GM23338 (cell line): ENCODE measurements around the gene DNAL1. TPM values are rescaled to one million over a fixed set of nuclear protein-coding genes. Genes with fewer than 3 reads are reported as not detected.
A peak's percentile ranks its signal among the peaks of the same experiment; 100 is the strongest.

Source experiments
- ATAC-seq: fragments of 200-7000 bp; cut with Tn5 transposase; 3 replicates; pipeline ENCODE4 v1.9.1; 2020
- DNase-seq: peaks from one replicate; pipeline ENCODE4 v3.0.0-alpha.2; 2015; ENCODE audit warnings: low spot score
- H2AFZ ChIP-seq: fragments of 200-600 bp; sonication (generic); 2 replicates; pipeline ENCODE4 v1.8.0; 2016; ENCODE audit warnings: antibody characterized with exemption, mild to moderate bottlenecking, moderate library complexity
- H3F3A ChIP-seq: fragments of 200-600 bp; sonication (generic); replicated peaks from 2 replicates; pipeline ENCODE4 v1.8.0; 2017; ENCODE audit warnings: antibody characterized with exemption, mixed run types, low read depth
- H3K27ac ChIP-seq: fragments of 200-600 bp; sonication (generic); 2 replicates; pipeline ENCODE4 v1.6.1; 2016; ENCODE audit warnings: low read depth
- H3K27me3 ChIP-seq: fragments of 200-600 bp; sonication (generic); 2 replicates; pipeline ENCODE4 v1.8.0; 2016; ENCODE audit warnings: mild to moderate bottlenecking, mixed run types, moderate library complexity; ENCODE audit not compliant: insufficient read depth
- H3K36me3 ChIP-seq: fragments of 200-600 bp; sonication (generic); 2 replicates; pipeline ENCODE4 v1.8.0; 2016; ENCODE audit warnings: mild to moderate bottlenecking; ENCODE audit not compliant: insufficient read depth
- H3K4me1 ChIP-seq: fragments of 200-600 bp; sonication (generic); 2 replicates; pipeline ENCODE4 v1.8.0; 2016; ENCODE audit warnings: mild to moderate bottlenecking, moderate library complexity; ENCODE audit not compliant: insufficient read depth
- H3K4me2 ChIP-seq: fragments of 200-600 bp; sonication (generic); 2 replicates; pipeline ENCODE4 v1.7.1; 2017; ENCODE audit warnings: mixed run types
- H3K4me3 ChIP-seq: fragments of 200-600 bp; sonication (generic); 2 replicates; pipeline ENCODE4 v1.6.1; 2016; ENCODE audit warnings: mixed run types
- H3K79me2 ChIP-seq: fragments of 200-600 bp; sonication (generic); replicated peaks from 2 replicates; pipeline ENCODE4 v1.8.0; 2017; ENCODE audit warnings: mild to moderate bottlenecking; ENCODE audit not compliant: insufficient read depth
- H3K9me2 ChIP-seq: fragments of 200-600 bp; sonication (generic); 2 replicates; pipeline ENCODE4 v1.8.0; 2017; ENCODE audit not compliant: insufficient read depth
- H4K20me1 ChIP-seq: fragments of 200-600 bp; sonication (generic); replicated peaks from 2 replicates; pipeline ENCODE4 v1.8.0; 2017; ENCODE audit warnings: mild to moderate bottlenecking; ENCODE audit not compliant: insufficient read depth
- H3K27ac Mint-ChIP-seq: 2 replicates; pipeline ENCODE4 v1.8.0; 2020; ENCODE audit warnings: inconsistent platforms, mild to moderate bottlenecking, moderate library complexity, mixed read lengths
- H3K27me3 Mint-ChIP-seq: 3 replicates; pipeline ENCODE4 v1.8.0; 2022; ENCODE audit warnings: low read depth, mild to moderate bottlenecking, moderate library complexity, mixed read lengths, inconsistent platforms; ENCODE audit not compliant: insufficient read depth, poor library complexity
- H3K36me3 Mint-ChIP-seq: 3 replicates; pipeline ENCODE4 v1.8.0; 2021; ENCODE audit warnings: low read depth, mild to moderate bottlenecking, inconsistent platforms, moderate library complexity, mixed read lengths
- H3K4me1 Mint-ChIP-seq: 3 replicates; pipeline ENCODE4 v1.8.0; 2020; ENCODE audit warnings: mild to moderate bottlenecking, inconsistent platforms, mixed read lengths
- H3K4me3 Mint-ChIP-seq: 3 replicates; pipeline ENCODE4 v1.8.0; 2021; ENCODE audit warnings: moderate library complexity, mild to moderate bottlenecking, inconsistent platforms, mixed read lengths
- H3K9me3 Mint-ChIP-seq: 3 replicates; pipeline ENCODE4 v1.8.0; 2020; ENCODE audit warnings: moderate library complexity, mild to moderate bottlenecking, inconsistent platforms, mixed read lengths
- CREB1 ChIP-seq: fragments of 250-450 bp; sonication (Bioruptor Pico); IDR thresholded peaks from 2 replicates; pipeline ENCODE4 v1.5.0; 2020; ENCODE audit warnings: low read depth, mild to moderate bottlenecking, moderate library complexity
- EZH2 ChIP-seq: fragments of 200-600 bp; sonication (generic); IDR thresholded peaks from one replicate; pipeline ENCODE4 v1.8.0; 2017; ENCODE audit warnings: antibody characterized with exemption, mild to moderate bottlenecking, low read depth; ENCODE audit not compliant: unreplicated experiment
- EZH2phosphoT487 ChIP-seq: fragments of 200-600 bp; sonication (generic); IDR thresholded peaks from one replicate; pipeline ENCODE4 v1.8.1; 2018; ENCODE audit warnings: antibody characterized with exemption; ENCODE audit not compliant: unreplicated experiment
- JUNB ChIP-seq: IDR thresholded peaks from one replicate; pipeline ENCODE4 v1.6.1; 2016; ENCODE audit warnings: antibody characterized with exemption; ENCODE audit not compliant: unreplicated experiment
- POLR2AphosphoS5 ChIP-seq: IDR thresholded peaks from 2 replicates; pipeline ENCODE4 v1.6.1; 2016; ENCODE audit warnings: antibody characterized with exemption, low read depth
- STAT1 ChIP-seq: IDR thresholded peaks from one replicate; pipeline ENCODE4 v1.6.1; 2016; ENCODE audit warnings: antibody characterized with exemption; ENCODE audit not compliant: unreplicated experiment
- ZNF114 ChIP-seq: fragments of 250-450 bp; sonication (Bioruptor Pico); IDR thresholded peaks from 2 replicates; pipeline ENCODE4 v1.5.0; 2020; ENCODE audit warnings: mild to moderate bottlenecking, moderate library complexity
- ZNF331 ChIP-seq: fragments of 250-450 bp; sonication (Bioruptor Pico); IDR thresholded peaks from 2 replicates; pipeline ENCODE4 v1.5.0; 2020; ENCODE audit warnings: low read depth, mild to moderate bottlenecking, moderate library complexity
- polyA plus RNA-seq: library from polyadenylated mRNA; unstranded; fragments of >200 nt; fragmentation: Nextera tagmentation; extraction: Ambion mirVana; gene quantifications from 2 replicates; pipeline ENCODE4 v1.2.1, GENCODE V29; 2016
- total RNA-seq: library from RNA; depleted of rRNA; stranded (reverse); fragments of >200 nt; shearing (Covaris generic); gene quantifications from 2 replicates; pipeline ENCODE4 v1.2.3, GENCODE V29; 2014
- TF ChIP-seq, protein P1 (sequence below): fragments of 250-450 bp; sonication (Bioruptor Pico); IDR thresholded peaks from 2 replicates; pipeline ENCODE4 v1.5.0; 2020; ENCODE audit warnings: mild to moderate bottlenecking, moderate library complexity
- TF ChIP-seq, protein P2 (sequence below): IDR thresholded peaks from 2 replicates; pipeline ENCODE4 v1.6.1; 2016; ENCODE audit warnings: antibody characterized with exemption
- TF ChIP-seq, protein P3 (sequence below), 2 experiments: fragments of 200-600 bp in 1 of 2; sonication (generic) in 1 of 2; conservative IDR thresholded peaks; 2 replicates each; pipeline versions ENCODE4 v1.5.1 to v1.6.1; 2016 to 2017; ENCODE audit warnings: antibody characterized with exemption in 2 of 2, low read depth in 2 of 2, mild to moderate bottlenecking in 2 of 2, moderate library complexity in 1 of 2

DNAL1 gene
- total and polyA plus RNA-seq, 2 experiments from 2014 or later: 7.6 to 29.3 TPM

DNA sequence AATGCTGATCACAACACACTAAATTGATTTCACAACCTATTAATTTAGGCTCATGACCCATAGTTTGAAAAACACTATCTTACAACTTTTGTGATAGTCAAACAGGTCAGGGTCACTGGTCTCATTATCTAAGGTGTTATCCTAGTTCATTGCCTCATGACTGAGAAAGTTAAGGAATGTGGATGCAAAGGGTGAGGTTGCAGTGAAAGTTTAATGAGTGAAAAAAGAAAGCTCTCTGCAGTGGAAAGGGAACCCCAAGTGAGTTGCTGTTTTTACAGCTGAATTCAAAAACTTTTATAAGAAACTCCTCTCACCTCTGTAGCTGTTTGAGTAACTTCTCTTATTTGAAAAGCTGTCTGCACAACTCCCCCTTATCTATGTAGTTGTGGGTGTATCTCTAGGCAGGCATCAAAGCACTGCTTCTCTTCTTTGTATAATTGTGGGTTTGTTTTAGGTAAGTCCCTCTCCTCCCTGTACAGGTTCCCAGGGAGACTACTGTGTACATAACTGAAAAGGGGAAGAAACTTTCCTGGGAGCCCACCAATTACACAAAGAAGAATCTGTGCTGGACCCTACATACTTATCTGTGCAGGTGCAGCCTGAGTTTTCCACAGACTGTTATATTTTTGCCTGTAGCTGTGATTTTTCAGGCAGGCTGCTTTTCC lies 18.9 kb downstream of the DNAL1 start (continued):
- TF ChIP-seq, protein P1, sequence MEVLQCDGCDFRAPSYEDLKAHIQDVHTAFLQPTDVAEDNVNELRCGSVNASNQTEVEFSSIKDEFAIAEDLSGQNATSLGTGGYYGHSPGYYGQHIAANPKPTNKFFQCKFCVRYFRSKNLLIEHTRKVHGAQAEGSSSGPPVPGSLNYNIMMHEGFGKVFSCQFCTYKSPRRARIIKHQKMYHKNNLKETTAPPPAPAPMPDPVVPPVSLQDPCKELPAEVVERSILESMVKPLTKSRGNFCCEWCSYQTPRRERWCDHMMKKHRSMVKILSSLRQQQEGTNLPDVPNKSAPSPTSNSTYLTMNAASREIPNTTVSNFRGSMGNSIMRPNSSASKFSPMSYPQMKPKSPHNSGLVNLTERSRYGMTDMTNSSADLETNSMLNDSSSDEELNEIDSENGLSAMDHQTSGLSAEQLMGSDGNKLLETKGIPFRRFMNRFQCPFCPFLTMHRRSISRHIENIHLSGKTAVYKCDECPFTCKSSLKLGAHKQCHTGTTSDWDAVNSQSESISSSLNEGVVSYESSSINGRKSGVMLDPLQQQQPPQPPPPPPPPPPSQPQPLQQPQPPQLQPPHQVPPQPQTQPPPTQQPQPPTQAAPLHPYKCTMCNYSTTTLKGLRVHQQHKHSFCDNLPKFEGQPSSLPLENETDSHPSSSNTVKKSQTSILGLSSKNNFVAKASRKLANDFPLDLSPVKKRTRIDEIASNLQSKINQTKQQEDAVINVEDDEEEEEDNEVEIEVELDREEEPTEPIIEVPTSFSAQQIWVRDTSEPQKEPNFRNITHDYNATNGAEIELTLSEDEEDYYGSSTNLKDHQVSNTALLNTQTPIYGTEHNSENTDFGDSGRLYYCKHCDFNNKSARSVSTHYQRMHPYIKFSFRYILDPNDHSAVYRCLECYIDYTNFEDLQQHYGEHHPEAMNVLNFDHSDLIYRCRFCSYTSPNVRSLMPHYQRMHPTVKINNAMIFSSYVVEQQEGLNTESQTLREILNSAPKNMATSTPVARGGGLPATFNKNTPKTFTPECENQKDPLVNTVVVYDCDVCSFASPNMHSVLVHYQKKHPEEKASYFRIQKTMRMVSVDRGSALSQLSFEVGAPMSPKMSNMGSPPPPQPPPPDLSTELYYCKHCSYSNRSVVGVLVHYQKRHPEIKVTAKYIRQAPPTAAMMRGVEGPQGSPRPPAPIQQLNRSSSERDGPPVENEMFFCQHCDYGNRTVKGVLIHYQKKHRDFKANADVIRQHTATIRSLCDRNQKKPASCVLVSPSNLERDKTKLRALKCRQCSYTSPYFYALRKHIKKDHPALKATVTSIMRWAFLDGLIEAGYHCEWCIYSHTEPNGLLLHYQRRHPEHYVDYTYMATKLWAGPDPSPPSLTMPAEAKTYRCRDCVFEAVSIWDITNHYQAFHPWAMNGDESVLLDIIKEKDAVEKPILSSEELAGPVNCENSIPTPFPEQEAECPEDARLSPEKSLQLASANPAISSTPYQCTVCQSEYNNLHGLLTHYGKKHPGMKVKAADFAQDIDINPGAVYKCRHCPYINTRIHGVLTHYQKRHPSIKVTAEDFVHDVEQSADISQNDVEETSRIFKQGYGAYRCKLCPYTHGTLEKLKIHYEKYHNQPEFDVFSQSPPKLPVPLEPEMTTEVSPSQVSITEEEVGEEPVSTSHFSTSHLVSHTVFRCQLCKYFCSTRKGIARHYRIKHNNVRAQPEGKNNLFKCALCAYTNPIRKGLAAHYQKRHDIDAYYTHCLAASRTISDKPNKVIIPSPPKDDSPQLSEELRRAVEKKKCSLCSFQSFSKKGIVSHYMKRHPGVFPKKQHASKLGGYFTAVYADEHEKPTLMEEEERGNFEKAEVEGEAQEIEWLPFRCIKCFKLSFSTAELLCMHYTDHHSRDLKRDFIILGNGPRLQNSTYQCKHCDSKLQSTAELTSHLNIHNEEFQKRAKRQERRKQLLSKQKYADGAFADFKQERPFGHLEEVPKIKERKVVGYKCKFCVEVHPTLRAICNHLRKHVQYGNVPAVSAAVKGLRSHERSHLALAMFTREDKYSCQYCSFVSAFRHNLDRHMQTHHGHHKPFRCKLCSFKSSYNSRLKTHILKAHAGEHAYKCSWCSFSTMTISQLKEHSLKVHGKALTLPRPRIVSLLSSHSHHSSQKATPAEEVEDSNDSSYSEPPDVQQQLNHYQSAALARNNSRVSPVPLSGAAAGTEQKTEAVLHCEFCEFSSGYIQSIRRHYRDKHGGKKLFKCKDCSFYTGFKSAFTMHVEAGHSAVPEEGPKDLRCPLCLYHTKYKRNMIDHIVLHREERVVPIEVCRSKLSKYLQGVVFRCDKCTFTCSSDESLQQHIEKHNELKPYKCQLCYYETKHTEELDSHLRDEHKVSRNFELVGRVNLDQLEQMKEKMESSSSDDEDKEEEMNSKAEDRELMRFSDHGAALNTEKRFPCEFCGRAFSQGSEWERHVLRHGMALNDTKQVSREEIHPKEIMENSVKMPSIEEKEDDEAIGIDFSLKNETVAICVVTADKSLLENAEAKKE (CRISPR knock-in tag): no peak
- TF ChIP-seq EZH2phosphoT487: no peak
- no peak for TF ChIP-seq ZNF331 (CRISPR knock-in tag)

DNA sequence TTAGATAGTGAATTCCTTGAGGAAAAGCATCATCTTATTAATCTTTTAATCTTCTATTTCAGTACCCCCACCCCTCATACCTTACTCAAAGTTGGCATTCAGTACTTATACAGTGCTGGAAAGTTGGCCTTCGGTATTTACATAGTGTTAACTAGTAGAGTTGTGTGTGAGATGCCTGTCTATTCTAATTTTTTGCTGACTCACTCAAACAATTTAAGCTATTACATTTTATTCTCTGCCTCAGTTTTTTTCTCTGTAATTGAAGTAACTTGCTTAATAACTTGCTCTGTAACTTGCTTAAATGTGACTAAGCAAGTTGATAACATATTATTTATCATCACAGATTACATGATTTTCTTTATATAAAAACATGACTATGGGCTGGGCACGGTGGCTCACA lies 20.3 kb downstream of the DNAL1 start:
- no peaks in the 10 kb centered on the region for H3K36me3 ChIP-seq
- H3K9me3 Mint-ChIP-seq: no peaks in the 10 kb centered on the region
- no peak overlapping the region for H3K4me3 Mint-ChIP-seq
- no peak for ATAC-seq
- no peak overlapping the region for H3K27ac ChIP-seq
- H2AFZ ChIP-seq: no peak overlapping the region
- no peak overlapping the region for H3K4me2 ChIP-seq
- no peaks in the 10 kb centered on the region for H3K4me1 Mint-ChIP-seq
- no peak for DNase-seq
- no peaks in the 10 kb centered on the region for H3K27me3 ChIP-seq
- H3K9me2 ChIP-seq: no peaks in the 10 kb centered on the region
- H3K36me3 Mint-ChIP-seq: peaks cover 9% of the 10 kb centered on the region; the same call in 2 of the 3 replicates
- no peaks in the 10 kb centered on the region for H3K79me2 ChIP-seq
- 0 out of 2 replicates have a peak overlapping the region, but pooled peaks have one; percentile 27 for H3K27ac Mint-ChIP-seq
- H3F3A ChIP-seq: no peaks in the 10 kb centered on the region
- no peaks in the 10 kb centered on the region for H3K4me1 ChIP-seq
- H4K20me1 ChIP-seq: no peaks in the 10 kb centered on the region
- peaks cover 6% of the 10 kb centered on the region for H3K27me3 Mint-ChIP-seq
- H3K4me3 ChIP-seq: no peak overlapping the region
- TF ChIP-seq EZH2 (no peak), JUNB (no peak), ZNF331 (CRISPR knock-in tag) (no peak), POLR2AphosphoS5 (no peak), STAT1 (no peak), CREB1 (CRISPR knock-in tag) (no peak), EZH2phosphoT487 (no peak), ZNF114 (CRISPR knock-in tag) (no peak)
- TF ChIP-seq, protein P2, sequence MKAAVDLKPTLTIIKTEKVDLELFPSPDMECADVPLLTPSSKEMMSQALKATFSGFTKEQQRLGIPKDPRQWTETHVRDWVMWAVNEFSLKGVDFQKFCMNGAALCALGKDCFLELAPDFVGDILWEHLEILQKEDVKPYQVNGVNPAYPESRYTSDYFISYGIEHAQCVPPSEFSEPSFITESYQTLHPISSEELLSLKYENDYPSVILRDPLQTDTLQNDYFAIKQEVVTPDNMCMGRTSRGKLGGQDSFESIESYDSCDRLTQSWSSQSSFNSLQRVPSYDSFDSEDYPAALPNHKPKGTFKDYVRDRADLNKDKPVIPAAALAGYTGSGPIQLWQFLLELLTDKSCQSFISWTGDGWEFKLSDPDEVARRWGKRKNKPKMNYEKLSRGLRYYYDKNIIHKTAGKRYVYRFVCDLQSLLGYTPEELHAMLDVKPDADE: no peak
- TF ChIP-seq, protein P3, sequence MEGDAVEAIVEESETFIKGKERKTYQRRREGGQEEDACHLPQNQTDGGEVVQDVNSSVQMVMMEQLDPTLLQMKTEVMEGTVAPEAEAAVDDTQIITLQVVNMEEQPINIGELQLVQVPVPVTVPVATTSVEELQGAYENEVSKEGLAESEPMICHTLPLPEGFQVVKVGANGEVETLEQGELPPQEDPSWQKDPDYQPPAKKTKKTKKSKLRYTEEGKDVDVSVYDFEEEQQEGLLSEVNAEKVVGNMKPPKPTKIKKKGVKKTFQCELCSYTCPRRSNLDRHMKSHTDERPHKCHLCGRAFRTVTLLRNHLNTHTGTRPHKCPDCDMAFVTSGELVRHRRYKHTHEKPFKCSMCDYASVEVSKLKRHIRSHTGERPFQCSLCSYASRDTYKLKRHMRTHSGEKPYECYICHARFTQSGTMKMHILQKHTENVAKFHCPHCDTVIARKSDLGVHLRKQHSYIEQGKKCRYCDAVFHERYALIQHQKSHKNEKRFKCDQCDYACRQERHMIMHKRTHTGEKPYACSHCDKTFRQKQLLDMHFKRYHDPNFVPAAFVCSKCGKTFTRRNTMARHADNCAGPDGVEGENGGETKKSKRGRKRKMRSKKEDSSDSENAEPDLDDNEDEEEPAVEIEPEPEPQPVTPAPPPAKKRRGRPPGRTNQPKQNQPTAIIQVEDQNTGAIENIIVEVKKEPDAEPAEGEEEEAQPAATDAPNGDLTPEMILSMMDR (conservative IDR thresholded peaks at IDR 0.05; ENCODE audit: low read depth in 2 of 2): no peak
